CD1c-positive myeloid dendritic cell (primary cell): ENCODE data around the gene WNT7B.
"Not testable (repeated sequence)": the region's sequence is repeated elsewhere in the genome, so short reads cannot be mapped to it uniquely, and the experiment has no call there.

Experiments
- DNase-seq: peaks from one replicate; pipeline ENCODE4 v3.0.0-alpha.2; 2016; ENCODE audit errors: extremely low spot score

The WNT7B gene

GRCh38 chr22:46008291-46008690, 31.3 kb upstream of the WNT7B start:
- DNase-seq = no peak

DNA sequence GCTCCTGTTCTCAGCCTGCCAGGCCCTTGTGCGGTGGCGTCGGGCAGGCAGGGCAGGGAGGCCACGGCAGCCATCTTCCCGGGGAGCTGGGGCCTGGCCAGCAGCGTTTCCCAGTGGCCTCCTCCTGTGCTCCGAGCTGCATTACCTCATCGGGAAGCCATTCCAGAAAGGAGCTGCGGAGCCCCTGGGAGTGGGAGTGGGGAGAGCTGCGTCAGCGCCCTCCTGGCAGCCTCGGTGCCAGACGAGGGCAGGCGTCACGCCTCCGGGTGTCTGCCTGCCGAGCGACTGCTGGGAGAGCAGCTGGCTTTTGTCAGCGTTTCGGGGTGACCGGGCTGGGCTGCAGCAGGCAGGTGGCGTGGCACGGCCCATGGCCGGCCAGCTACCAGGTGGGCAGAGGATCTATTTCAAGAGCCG, 30.9 kb upstream of the WNT7B start:
- DNase-seq = no peak

DNA sequence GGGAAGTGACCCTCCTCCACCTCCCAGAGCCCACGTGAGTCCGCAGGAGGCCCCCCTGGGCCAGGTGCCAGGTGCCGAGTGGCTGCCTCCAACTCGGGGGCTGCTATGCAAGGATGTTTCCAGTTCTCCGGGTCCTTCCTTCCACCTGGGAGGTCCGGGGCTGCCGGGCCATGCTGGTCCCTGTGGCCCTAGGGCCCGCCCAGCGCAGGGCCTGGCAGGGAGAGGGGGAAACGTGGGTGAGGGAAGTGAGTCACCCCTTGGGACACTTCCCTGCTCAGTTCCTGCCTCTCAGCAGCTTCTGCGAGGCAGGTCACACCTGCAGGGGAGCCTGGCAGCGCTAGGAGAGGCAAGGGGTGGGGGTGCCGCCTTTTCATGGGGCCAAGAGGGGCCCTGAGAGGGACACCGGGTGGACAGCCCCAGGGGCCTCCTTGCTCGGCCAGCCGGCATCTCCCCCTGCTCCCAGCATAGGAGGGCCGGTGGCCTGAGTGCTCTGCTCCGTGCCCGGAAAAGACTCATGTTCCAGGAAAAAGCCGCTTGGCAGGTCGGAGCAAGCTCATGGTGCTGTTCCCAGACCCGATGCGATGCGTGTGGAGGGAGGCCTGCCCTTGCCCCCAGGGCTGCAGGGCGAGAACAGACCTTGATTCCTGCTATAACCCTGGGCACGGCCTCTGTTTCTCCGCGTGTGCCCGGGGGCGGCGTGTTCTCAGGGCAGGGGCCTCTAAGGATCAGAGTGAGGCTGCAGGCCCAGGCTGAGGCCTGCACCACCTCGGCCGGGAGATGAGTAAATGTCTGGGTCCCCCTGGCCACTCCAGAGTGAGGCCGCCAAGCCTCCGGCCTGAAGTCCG, 30.3 kb upstream of the WNT7B start:
- DNase-seq = peak; percentile 84

DNA sequence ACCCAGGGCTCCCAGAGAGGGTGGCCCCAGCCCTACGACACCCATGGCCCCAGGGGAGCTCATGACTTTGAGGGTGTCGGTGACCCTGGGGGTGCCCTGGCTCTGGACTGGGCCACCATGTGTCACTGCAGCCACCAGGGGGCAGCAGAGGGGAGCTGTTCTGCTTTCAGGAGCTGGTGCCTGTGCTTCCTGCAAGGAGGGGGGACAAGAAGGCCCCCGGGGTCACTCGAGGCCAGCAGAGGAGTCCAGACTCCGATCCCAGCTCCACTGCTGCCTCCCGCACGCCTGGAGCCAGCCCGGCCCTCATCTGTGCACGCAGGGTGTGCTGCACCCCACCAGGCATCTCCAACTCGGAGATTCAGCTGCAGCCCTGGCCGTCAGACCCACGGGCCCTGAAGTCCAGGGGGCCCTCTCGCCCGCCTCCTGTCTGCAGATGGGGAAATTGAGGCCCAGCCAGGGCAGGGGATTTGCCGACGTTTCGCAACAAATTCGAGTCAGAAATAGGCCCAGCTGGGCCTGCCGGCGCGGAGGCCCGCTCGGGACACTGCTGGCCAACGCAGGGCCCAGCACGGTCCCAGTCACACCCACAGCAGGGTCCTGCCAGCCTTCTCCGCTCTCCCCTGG, 29.5 kb upstream of the WNT7B start:
- peak; percentile 92 for DNase-seq

- DNase-seq = not testable (repeated sequence)
These were observed 28.2 kb upstream of the WNT7B start for GRCh38 chr22:46005116-46005705.

DNA sequence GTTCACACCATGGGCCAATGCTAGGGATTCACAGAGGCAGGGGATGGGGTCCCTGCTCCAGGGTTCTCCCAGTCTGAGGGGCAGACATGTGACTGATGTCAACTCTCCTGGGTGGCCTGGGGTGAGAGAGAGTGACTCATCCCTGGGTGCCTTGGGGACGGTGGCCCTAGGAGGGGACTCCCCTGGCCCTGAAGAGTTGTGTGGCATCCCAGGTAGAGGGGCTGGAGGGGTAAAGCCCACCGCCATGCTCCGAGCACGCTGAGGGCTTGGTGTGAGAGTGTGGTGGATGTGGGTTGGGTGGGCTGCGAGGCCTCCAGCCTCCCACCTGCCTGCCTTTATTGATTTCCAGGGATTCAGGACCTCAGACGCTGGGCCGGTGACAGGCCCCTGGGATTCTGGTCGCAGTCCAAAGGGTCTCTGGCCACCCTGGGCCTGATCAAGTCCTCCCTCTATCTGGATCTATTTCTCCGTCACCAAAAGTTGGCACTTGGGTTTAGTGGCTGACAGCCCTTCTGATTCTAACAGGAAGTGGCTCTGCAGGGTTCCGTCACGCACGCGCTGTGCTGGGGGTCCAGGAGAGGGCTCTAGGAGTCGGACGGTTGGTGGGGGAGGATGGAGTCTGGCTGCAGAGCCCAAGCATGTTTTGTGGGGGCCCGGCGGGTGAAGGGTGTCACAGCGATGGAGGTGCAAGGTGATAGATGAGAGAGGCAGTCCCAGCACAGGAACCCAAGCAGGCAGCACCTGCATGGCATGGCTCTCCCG, 27.3 kb upstream of the WNT7B start:
- peak; percentile 31 for DNase-seq

- DNase-seq = no peak
These were observed 26.5 kb upstream of the WNT7B start for GRCh38 chr22:46003271-46004091.

DNA sequence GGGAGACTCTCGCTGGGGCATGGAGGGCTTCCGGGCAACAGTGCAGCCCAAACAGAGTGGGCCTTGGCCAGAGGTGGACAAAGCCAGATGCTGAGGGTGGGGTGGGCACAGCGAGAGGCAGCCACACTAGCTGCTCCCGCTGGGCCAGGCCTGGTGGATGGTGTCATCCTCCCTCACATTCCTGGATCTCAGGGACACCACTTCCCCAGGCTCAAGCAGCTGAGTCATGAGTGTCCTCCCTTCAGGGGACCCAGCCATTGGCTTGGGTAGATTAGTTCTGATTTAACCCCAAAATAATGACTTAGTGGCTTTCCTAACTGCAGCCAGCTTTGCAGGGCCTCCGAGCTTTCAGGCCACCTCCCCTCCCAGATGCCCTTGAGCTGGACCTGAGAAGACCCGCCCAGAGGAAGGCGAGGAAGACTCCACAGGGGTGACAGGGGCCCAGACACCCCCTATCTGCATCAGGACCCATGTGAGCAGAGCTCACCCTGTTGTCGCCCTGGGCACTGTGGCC, 25.9 kb upstream of the WNT7B start:
- DNase-seq = peak; percentile 64

- no peak for DNase-seq
These were observed 24.6 kb upstream of the WNT7B start for GRCh38 chr22:46001426-46002106.

DNA sequence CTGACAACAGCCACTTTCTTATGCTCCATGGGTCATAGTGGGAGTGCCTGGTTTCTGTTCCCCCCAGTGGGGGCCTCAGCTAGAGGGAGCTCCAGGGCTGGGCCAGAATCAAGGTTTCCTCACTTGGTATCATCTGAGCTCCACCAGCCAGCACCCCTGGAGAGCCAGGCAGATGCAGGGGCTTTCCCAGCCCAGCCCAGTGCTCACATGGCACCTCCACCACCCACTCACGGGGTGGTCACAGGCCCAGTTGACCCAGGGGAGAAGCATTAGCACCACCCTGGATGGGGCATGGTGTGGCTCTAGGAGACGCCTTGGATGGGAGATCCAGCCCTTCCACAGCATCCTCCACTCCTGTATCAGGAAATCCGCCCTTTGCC, 24.1 kb upstream of the WNT7B start:
- peak; percentile 72 for DNase-seq

- no peak for DNase-seq
These were observed 23.4 kb upstream of the WNT7B start for GRCh38 chr22:46000081-46001027.

DNA sequence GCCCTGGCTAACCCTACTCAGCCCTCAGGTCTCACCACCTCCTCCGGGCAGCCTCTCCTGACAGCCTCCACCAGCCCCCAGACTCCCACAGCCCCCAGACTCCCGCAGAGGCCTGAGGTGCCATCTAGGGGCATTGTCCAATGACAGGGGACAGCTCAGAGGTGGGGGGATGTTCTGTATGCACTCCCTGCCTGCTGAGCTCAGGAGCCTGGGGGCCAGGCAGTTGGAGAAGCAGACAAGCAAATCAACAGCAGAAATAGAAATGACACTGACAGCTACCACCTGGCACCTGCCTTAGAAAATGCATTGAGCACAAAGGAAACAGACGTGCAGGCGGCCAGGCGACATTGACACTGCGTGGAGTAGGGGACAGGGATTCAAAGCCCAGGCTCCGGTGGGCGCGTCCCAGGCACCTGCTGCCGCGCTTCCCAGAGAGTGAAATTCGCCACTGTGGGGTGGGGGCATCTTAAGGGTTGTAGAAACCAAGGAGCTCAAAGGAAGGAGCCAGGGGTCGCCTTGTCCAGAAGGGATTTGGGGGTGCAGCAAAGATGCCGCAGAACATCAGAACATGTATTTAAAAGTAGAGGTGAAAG, 22.5 kb upstream of the WNT7B start:
- no peak for DNase-seq

- no peak for DNase-seq
These were observed 21.8 kb upstream of the WNT7B start for GRCh38 chr22:45998638-45999378.

DNA sequence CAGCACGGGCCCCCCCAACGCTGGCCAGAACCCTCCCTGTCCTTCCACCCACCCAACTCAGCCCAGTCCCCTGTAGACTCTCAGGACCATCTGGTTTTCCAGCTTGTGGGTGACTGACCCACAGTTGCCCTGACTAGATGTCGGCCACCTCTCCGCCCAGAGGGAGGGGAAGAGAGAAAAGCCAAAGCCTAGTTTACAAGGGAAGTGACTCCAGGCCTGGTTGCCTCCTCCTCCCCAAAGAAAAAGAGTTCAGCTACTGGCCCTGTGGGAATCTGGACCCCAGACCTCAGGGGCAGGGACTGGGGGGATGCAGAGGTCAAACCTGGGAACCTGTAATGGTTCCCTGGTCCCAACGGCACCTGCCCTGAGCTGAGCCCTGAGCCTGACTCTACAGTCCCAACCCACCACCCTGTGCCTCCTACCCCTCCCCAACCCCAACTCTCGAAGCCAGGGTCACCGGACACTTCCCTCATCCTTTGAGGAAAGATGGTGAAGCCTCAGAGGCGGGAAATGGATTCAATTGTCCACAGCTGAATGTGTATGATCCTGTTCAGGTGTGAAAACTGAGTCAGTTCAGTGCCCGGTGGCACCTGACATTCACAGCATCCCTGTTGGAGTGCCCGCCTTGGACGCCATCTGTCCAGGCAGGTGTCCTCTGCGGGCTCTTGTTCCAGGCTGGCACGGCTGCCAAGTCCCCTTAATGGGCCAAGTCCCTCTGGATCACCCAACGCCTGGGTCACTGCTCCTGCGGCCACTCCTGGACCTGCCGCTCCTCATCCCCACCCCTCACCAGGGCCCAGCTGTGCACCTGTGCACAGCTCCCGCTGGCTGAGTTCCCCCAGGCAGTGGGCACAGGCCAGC, 21.0 kb upstream of the WNT7B start:
- peak; percentile 77 for DNase-seq

DNA sequence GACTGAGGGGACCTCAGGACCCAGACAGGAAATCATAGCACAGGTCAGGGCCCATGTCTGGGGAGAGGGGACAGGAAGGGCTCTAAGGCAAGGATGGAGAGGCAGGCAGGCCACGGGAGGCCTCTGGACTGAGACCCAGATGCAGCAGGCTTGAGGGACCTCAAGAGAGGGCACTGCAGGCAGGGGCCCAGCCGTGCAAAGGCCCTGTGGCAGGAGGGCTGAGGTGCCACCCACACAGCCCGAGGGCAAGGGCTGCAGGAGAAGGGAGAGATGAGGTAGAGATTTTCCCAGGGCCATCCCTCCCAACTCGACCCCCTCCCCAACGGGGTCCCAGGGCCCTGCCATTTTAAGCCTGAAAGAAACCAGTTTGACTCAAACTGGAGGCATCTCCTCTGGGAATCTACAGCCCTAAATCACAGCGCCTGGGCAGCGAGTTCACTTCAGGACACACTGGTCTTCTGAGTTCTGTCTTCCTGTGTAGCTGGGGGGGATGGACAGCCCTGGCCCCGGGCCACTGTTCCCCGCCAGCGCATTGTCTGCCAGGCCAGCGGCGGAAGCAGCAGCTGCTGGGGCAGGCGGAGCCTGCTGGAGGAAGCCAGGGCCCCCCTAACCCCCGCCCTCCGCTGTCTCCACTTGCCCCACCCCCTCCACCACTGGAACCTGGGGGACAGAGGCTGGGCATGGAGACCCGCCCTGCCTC, 20.3 kb upstream of the WNT7B start:
- peak; percentile 90 for DNase-seq

DNA sequence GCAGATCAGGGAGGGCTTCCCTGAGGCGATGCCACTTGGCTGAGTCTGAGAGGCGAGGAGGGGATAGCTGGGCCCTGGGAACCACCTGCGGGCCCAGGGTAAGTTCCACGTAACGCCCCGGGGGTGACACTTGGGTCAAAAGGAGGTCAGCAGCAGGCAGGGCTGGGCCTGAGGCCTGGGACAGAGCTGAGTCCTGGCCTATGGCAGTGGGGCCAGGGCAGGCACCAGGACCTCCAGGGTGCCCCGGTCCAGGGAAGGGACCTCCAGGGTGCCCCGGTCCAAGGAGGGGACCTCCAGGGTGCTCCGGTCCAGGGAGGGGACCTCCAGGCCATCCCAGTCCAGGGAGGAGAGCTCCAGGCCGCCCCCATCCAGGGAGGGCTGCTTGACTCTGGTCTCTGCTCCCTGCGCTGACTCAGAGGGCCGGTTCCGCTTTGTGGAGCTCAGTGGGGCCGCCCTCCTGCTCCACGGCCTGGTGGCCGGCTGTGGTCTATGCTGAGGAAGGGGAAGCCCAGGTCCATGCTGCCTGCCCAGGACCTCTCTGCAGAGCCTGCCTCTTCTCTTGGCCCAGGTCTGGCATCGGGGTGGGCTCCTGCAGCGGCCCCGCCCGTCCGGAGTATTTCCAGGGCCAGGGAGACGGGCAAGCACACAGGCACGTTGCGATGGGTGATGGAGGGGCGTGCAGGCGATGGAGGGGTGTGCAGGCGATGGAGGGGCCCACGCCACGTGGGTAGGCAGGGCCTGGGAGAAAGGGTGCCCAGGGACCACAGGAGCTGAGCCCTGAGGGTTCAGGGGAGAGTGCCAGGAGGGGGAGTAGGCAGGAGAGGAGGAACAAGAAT, 19.5 kb upstream of the WNT7B start:
- peak; percentile 94 for DNase-seq
